Lower leg skin (tissue), 3 donors: Measurements from ENCODE around the gene KRT81.

Experiments
- CTCF ChIP-seq, 3 donors: fragments of 450-650 bp; IDR thresholded peaks; one replicate each; pipeline ENCODE4 v1.5.1; 2016; ENCODE audit warnings: antibody characterized with exemption in 3 of 3, mild to moderate bottlenecking in 3 of 3, moderate library complexity in 2 of 3
- POLR2A ChIP-seq, 2 donors: fragments of 450-650 bp; IDR thresholded peaks; one replicate each; pipeline ENCODE4 v1.6.1; 2016 to 2017; ENCODE audit warnings: antibody characterized with exemption in 2 of 2, mild to moderate bottlenecking in 1 of 2, moderate library complexity in 1 of 2

- TF ChIP-seq CTCF (IDR thresholded peaks at IDR 0.05) = no peak
- TF ChIP-seq POLR2A (IDR thresholded peaks at IDR 0.05) = no peak
These were observed at the start of gene KRT81 for GRCh38 chr12:52291267-52291935.
